Occipital lobe (tissue), 2 donors: Measurements from ENCODE around the gene ANKAR. TPM values are rescaled to one million over a fixed set of nuclear protein-coding genes. Genes with fewer than 3 reads are reported as not detected.
"Not testable (repeated sequence)": the region's sequence is repeated elsewhere in the genome, so short reads cannot be mapped to it uniquely, and the experiment has no call there.

Source experiments
- DNase-seq: peaks from one replicate; lab custom pipeline; 2025; lab: John Stamatoyannopoulos, UW
- total RNA-seq: library from RNA; depleted of rRNA; stranded (reverse); fragments of >200 nt; gene quantifications from one replicate; pipeline ENCODE4 v1.2.3, GENCODE V29; 2014

Gene ANKAR
- total RNA-seq, 1 donor from 2014 or later = 55.4 TPM

DNA sequence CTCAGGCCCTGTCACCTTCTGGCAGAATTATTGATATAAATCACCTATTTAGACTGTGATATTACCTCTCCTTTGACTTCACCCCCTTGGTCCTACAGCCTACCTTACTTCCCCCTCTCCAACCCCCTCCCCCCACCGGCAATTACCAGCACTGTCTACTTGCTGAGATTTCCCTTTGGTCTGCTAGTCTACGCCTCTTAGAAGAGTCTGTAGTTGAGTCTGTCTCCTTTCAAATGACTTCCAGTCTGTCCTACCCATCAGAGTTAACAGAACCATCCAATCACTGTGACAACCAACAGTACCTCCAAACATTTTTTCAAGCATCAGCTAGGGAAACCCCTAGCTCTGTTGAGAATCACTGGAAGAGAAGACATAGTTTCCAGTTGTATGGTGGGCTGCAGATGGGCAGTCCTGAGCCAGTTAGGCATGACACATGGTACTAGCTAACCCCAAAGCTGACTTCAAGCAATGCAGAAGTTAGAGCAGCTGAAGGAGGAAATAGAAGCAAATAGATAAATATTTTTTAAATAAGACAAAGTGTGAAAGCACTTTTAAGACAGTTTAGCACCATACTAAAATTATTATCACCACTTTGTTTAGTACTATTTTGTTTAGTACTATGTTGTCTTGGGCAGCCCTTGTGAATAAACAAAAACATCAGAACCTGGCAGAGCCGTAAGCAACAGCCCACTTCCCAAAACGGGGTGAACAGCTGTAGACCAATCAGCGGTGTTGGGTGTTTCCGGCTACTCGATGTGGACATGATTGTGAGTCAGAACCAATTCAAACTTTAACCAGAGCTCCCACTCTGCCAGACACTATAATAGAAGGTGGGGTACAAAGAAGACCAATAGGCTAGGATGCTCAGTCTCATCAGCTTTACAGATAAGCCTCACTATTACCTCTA, 15.9 kb upstream of the ANKAR start:
- DNase-seq = no peak

DNA sequence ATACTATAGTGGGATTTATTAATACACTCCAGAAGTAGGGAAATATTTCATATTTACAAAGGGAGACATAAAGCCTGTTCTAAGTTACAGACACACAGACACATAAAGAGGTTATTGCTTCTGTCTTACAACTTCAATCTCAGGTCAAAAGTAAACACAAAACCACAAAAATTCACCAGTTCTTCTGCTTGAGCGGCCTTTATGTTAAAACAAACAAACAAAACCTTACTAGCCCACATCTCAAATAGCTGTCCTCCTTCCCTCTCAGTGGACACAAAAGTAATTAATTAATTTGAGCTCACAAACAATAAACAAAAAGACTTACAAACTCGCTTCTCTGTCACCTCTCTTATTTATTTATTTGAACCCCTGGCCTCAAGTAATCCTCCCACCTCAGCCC, 14.7 kb upstream of the ANKAR start:
- DNase-seq = no peak

DNA sequence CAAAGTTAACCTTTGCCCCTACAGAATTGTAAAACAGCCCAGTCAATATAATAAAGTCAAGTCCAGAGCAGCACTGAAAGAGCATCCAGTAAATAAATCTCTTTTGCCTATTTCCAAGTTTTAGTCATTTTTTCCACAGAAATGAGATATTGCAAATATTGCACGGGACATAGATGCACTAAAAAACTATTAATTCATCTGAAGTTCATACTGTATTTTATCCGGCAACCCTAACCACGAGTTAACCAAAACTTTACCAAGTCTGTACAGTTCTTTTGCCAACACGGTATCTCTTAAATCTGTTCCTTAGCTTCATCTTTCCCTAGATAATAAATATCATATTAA, 13.7 kb upstream of the ANKAR start:
- no peak for DNase-seq

GRCh38 chr2:189661148-189661956, 13.1 kb upstream of the ANKAR start, which contains the start of gene ASNSD1:
TSS of gene ASNSD1 (plus strand) at chr2:189661459. CDS start at chr2:189666133, 4,674 bp downstream.
- DNase-seq = peak; percentile 92

- DNase-seq = no peak
These were observed 12.5 kb upstream of the ANKAR start for GRCh38 chr2:189661957-189662321.

- no peak for DNase-seq
These were observed 11.7 kb upstream of the ANKAR start for GRCh38 chr2:189662669-189663226.

DNA sequence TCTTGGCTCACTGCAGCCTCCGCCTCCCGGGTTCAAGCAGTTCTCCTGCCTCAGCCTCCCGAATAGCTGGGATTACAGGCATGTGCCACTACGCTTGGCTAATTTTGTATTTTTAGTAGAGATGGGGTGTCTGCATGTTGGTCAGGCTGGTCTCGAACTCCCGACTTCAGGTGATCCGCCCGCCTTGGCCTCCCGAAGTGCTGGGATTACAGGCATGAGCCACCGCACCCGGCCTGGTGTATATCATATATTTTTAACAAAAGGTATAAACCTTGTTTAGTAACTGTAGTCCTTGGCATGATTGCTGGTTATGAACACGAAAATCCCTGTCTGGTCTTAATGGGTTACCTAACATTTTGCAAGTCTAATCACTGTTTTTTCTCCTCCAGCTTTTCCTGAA, 11.2 kb upstream of the ANKAR start:
- not testable (repeated sequence) for DNase-seq

DNA sequence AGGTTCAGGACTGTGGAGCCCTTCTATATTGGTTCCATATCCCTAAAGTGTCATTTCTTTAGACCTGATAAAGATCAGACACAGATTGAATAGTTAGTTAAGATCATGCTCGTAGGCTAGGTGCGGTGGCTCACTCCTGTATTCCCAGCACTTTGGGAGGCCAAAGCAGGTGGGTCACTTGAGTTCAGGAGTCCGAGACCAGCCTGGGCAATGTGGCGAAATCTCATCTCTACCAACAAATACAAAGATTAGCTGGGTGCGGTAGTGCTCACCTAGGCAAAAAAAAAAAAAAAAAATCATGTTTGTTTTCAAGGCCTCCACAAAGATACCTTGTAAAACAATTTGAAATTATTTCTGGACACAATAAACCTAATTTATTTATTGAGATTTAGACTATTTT, 4.6 kb upstream of the ANKAR start:
- DNase-seq = no peak

- no peak for DNase-seq
These were observed 653 bp upstream of the ANKAR start for GRCh38 chr2:189673661-189674373.

DNA sequence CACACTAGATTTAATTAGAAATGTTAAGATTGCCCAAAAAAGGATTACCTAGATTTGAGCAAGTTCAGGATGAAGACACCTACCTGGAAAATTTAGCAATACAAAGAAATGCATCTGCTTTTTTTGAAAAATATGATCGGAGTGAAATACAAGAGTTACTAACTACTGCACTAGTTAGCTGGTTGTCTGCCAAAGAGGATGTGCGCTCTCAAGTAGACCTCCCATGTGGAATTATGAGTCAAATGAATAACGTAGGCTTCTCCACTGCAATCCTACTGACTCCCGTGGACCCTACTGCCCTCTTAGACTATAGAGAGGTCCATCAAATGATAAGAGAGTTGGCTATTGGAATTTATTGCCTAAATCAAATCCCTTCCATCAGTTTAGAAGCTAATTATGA, 2.0 kb downstream of the ANKAR start:
- no peak for DNase-seq

DNA sequence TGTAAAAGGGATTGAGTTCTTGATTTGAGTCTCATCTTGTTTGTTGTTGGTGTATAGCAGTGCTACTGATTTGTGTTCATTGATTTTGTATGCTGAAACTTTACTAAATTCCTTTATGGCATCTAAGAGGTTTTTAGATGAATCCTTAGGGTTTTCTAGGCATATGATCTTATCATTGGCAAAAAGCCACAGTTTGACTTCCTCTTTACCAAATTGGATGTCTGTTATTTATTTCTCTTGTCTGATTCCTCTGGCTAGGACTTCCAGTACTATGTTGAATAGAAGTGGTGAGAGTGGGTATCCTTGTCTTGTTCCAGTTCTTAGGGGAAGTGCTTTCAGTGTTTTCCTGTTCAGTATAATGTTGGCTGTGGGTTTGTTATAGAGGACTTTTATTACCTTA, 4.8 kb downstream of the ANKAR start:
- no peak for DNase-seq

GRCh38 chr2:189681203-189681602, 6.7 kb downstream of the ANKAR start:
- DNase-seq = no peak

DNA sequence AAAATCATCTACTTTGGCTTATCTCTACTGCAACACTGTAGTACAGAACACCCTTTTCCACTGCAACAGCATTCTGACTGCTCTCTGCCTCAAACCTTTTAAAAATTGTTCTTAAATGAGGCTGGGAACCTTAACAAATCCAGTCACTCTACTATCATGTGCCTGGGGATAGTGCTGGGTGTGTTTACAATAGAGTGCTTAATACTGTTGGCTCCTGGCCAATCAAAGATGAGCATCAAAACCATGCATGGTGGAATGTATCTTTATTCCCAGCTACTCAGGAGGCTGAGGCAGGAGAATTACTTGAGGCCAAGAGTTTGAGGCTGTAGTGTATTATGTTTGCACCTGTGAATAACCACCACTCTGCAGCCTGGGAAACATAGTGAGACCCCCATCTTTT, 7.4 kb downstream of the ANKAR start:
- no peak for DNase-seq

GRCh38 chr2:189683348-189683747, 8.9 kb downstream of the ANKAR start:
- DNase-seq = no peak

- no peak for DNase-seq
These were observed 10.3 kb downstream of the ANKAR start for GRCh38 chr2:189684811-189685210.

DNA sequence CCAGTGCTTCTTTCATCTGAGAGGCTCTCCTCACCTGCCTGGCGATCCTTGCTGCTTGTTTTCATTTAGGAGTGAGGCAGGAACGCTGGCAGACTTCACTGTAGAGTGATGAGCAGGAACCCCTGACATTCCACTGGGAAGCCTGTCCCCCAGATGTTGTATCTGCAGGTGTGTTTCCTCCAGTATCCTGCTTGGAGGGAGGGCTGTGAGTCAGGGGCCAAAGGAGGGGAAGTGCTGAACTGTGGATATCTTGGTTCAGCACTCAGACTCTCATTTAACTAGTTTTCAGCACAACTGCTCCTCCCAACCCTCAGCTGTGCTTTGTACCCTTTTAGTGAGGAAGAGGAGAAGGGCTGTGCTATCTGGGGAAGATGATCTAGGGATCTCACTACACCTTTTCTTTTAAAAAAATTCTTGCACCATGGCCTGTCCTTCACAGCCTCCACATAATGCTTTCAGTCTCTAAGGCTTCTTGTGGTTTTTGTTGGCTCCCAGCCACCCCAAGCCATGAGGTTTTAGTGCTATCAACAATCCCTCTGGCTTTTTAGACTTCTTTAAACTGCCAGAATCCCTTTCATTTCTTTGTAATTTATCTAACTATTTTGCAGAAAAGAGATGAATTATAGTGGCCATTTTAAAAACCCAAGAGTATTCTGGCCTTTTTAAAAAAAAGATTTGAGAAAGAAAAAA, 11.2 kb downstream of the ANKAR start:
- DNase-seq = no peak

DNA sequence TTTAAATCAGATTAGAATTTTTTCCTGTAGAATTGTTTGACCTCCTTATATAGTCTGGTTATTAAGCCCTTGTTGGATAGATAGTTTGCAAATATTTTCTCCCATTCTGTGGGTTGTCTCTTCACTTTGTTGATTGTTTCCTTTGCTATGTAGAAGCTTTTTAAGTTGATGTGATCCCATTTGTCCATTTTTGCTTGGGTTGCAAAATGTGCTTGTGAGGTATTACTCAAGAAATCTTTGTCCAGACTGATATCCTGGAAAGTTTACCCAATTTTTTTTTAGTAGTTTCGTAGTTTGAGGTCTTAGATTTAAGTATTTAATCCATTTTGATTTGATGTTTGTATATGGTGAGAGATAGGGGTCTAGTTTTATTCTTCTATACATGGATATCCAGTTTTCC, 13.3 kb downstream of the ANKAR start:
- DNase-seq = not testable (repeated sequence)

- DNase-seq = no peak
These were observed 21.8 kb downstream of the ANKAR start for GRCh38 chr2:189696223-189696622.

DNA sequence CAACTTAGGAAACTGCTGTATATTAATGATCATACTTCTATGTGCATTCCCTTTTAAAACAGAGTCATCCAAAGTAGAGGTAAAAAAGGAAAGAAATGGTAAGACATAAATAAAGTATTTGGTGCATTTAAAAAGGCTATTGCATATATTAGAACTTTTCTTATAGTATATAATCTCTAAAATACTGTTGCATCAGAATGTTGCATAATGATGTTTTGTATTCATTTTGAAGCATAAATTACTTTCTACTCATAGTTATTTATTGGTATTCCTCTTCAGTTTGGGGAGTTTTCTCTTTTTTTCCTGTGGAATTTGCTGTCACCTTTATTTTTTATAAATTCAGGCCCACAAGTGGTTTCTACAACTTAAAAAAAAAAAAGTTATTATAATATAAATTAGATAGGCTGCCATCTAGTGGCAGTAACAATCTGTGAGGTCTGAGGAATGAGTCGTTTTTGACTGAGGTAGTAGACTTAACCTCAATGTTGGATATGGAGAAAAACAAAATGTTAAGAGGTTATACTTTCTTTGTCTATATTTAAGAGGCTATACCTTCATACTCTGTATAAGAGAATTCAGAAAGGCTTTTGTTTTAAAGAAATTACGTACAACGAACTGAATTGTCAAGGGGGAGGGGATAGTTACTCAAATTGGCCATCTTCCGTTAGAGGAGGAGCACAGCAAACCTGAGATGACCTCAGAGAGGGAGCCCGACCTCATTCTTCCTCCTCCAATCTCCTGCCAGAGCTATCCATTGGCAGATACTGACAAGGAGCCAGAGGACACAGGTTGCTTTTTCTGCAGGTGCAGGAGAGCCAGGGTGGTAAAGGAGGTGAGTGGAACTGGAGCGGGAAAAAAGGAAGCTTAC, 23.8 kb downstream of the ANKAR start:
- DNase-seq = no peak

DNA sequence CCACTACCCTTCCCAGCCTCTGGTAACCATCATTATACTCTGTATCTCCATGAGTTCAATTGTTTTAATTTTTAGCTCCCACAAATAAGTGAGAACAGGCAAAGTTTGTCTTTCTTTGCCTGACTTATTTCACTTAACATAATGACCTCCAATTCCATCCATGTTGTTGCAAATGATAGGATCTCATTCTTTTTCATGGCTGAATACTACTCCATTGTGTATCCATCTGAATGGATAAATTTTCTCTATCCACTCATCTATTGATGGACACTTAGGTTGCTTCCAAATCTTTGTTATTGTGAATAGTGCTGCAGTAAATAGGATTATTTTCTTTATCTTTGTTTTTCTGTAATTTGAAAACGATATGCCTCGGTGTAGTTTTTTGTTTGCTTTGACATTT, 26.2 kb downstream of the ANKAR start:
- no peak for DNase-seq
